IMR-90 (cell line): ENCODE data around the gene TACC2. TPM values are rescaled to one million over a fixed set of nuclear protein-coding genes. Genes with fewer than 3 reads are reported as not detected.

Source experiments
- ATAC-seq: fragments of 200-7000 bp; cut with Tn5 transposase; 2 replicates; pipeline ENCODE4 v1.9.1; 2020; ENCODE audit warnings: low read depth, mild to moderate bottlenecking, moderate library complexity
- BruUV-seq: library from RNA; stranded (reverse); fragments of 400-500 nt; replicated peaks from 2 replicates; lab custom pipeline; 2021; lab: Mats Ljungman, UMichigan
- CTCF ChIA-PET: fragments of 300-600 bp; formaldehyde crosslinking; extraction: SDS; loops from one replicate; lab custom pipeline; 2021; ENCODE audit warnings: antibody characterized with exemption; lab: Yijun Ruan, JAX
- POLR2A ChIA-PET: fragments of 300-600 bp; sonication (Branson Sonifier 250); formaldehyde crosslinking; loops from one replicate; lab custom pipeline; 2022; ENCODE audit warnings: antibody characterized with exemption; ENCODE audit not compliant: unreplicated experiment; lab: Charles Lee
- DNase-seq: peaks from one replicate; pipeline ENCODE4 v3.0.0; 2013
- H2AFZ ChIP-seq: replicated peaks from 2 replicates; pipeline ENCODE3; 2013; ENCODE audit warnings: low read length, mild to moderate bottlenecking; ENCODE audit not compliant: poor library complexity
- H2AK5ac ChIP-seq: 2 replicates; pipeline ENCODE4 v1.6.1; 2013; ENCODE audit warnings: low read depth, low read length, inconsistent platforms
- H2AK9ac ChIP-seq: replicated peaks from 2 replicates; pipeline ENCODE3; 2013; ENCODE audit warnings: mild to moderate bottlenecking, low read depth, low read length, moderate library complexity; ENCODE audit not compliant: poor library complexity
- H2BK120ac ChIP-seq: 2 replicates; pipeline ENCODE4 v1.6.1; 2013; ENCODE audit warnings: low read depth, low read length, inconsistent platforms
- H2BK15ac ChIP-seq: 3 replicates; pipeline ENCODE4 v1.6.1; 2013; ENCODE audit warnings: low read depth, low read length, inconsistent platforms
- H2BK20ac ChIP-seq: 2 replicates; pipeline ENCODE4 v1.6.1; 2013; ENCODE audit warnings: low read depth, mild to moderate bottlenecking, inconsistent platforms, low read length, moderate library complexity
- H2BK5ac ChIP-seq: 2 replicates; pipeline ENCODE4 v1.6.1; 2013; ENCODE audit warnings: mild to moderate bottlenecking, low read depth, low read length, inconsistent platforms; ENCODE audit not compliant: poor library complexity, severe bottlenecking
- H3K14ac ChIP-seq: replicated peaks from 2 replicates; pipeline ENCODE4 v1.6.1; 2013; ENCODE audit warnings: low read depth, low read length, inconsistent platforms
- H3K18ac ChIP-seq: 2 replicates; pipeline ENCODE4 v1.6.1; 2013; ENCODE audit warnings: low read depth, low read length, control low read depth
- H3K23ac ChIP-seq: 2 replicates; pipeline ENCODE4 v1.6.1; 2013; ENCODE audit warnings: low read depth, low read length, inconsistent platforms
- H3K27ac ChIP-seq: 2 replicates; pipeline ENCODE4 v1.5.1; 2013; ENCODE audit warnings: mild to moderate bottlenecking, control low read depth, low read length; ENCODE audit not compliant: insufficient read depth
- H3K27me3 ChIP-seq: 2 replicates; pipeline ENCODE4 v1.6.1; 2013; ENCODE audit warnings: low read length; ENCODE audit not compliant: control insufficient read depth, insufficient read depth
- H3K36me3 ChIP-seq: 2 replicates; pipeline ENCODE4 v1.6.1; 2013; ENCODE audit warnings: low read length, mixed read lengths; ENCODE audit not compliant: control insufficient read depth, insufficient read depth
- H3K4ac ChIP-seq: 2 replicates; pipeline ENCODE4 v1.6.1; 2013; ENCODE audit warnings: low read depth, low read length, inconsistent platforms
- H3K4me1 ChIP-seq: 2 replicates; pipeline ENCODE4 v1.6.1; 2013; ENCODE audit warnings: low read length, mixed read lengths; ENCODE audit not compliant: control insufficient read depth, insufficient read depth
- H3K4me2 ChIP-seq: 2 replicates; pipeline ENCODE4 v1.6.1; 2013; ENCODE audit warnings: low read depth, mild to moderate bottlenecking, control low read depth, low read length, moderate library complexity
- H3K4me3 ChIP-seq: 2 replicates; pipeline ENCODE4 v1.5.1; 2013; ENCODE audit warnings: low read depth, mild to moderate bottlenecking, control low read depth, low read length, moderate library complexity; ENCODE audit not compliant: insufficient read depth
- H3K56ac ChIP-seq: 2 replicates; pipeline ENCODE4 v1.6.1; 2013; ENCODE audit warnings: low read length, inconsistent platforms; ENCODE audit not compliant: insufficient read depth; ENCODE audit errors: extremely low read depth
- H3K79me1 ChIP-seq, 2 experiments: 2 replicates each; pipeline ENCODE4 v1.6.1; 2013; ENCODE audit warnings: low read length in 2 of 2, inconsistent platforms in 1 of 2, low read depth in 1 of 2
- H3K9ac ChIP-seq: 2 replicates; pipeline ENCODE4 v1.6.1; 2013; ENCODE audit warnings: low read depth, low read length, control low read depth
- H3K9me1 ChIP-seq: 2 replicates; pipeline ENCODE4 v1.6.1; 2013; ENCODE audit warnings: low read length, inconsistent platforms; ENCODE audit not compliant: insufficient read depth
- H3K9me3 ChIP-seq: 2 replicates; pipeline ENCODE4 v1.6.1; 2013; ENCODE audit warnings: low read length; ENCODE audit not compliant: control insufficient read depth, insufficient read depth
- H4K20me1 ChIP-seq: 2 replicates; pipeline ENCODE4 v1.6.1; 2013; ENCODE audit warnings: low read length, inconsistent platforms; ENCODE audit not compliant: insufficient read depth
- H4K5ac ChIP-seq: 2 replicates; pipeline ENCODE4 v1.6.1; 2013; ENCODE audit warnings: mild to moderate bottlenecking, low read depth, low read length, control low read depth
- H4K8ac ChIP-seq, 2 experiments: 2 replicates each; pipeline ENCODE4 v1.6.1; 2013; ENCODE audit warnings: low read depth in 2 of 2, low read length in 2 of 2, control low read depth in 1 of 2, inconsistent platforms in 1 of 2
- H4K91ac ChIP-seq: 2 replicates; pipeline ENCODE4 v1.6.1; 2013; ENCODE audit warnings: low read depth, low read length, inconsistent platforms; ENCODE audit not compliant: insufficient read depth
- BHLHE40 ChIP-seq: fragments of 150-350 bp; IDR thresholded peaks from 2 replicates; pipeline ENCODE4 v1.6.1; 2016; ENCODE audit warnings: mild to moderate bottlenecking, low read depth, low read length
- CEBPB ChIP-seq: IDR thresholded peaks from 2 replicates; pipeline ENCODE4 v1.6.1; 2012; ENCODE audit warnings: low read depth, low read length, improper control_type of control experiment
- CHD1 ChIP-seq: IDR thresholded peaks from 2 replicates; pipeline ENCODE4 v1.6.1; 2012; ENCODE audit warnings: low read depth, low read length, improper control_type of control experiment
- CTCF ChIP-seq: conservative IDR thresholded peaks from 2 replicates; pipeline ENCODE4 v1.5.1; 2012; ENCODE audit warnings: mild to moderate bottlenecking, low read depth, low read length, improper control_type of control experiment
- FOS ChIP-seq: fragments of 150-350 bp; IDR thresholded peaks from 2 replicates; pipeline ENCODE4 v1.6.1; 2016; ENCODE audit warnings: low read depth, low read length
- MAFK ChIP-seq: IDR thresholded peaks from 2 replicates; pipeline ENCODE4 v1.6.1; 2012; ENCODE audit warnings: low read depth, low read length, improper control_type of control experiment
- MAZ ChIP-seq: IDR thresholded peaks from 2 replicates; pipeline ENCODE4 v1.6.1; 2012; ENCODE audit warnings: low read depth, mild to moderate bottlenecking, low read length, improper control_type of control experiment, moderate library complexity, borderline replicate concordance
- MXI1 ChIP-seq: IDR thresholded peaks from 2 replicates; pipeline ENCODE4 v1.6.1; 2012; ENCODE audit warnings: low read depth, mild to moderate bottlenecking, low read length, moderate library complexity, borderline replicate concordance
- NFE2L2 ChIP-seq: fragments of 150-350 bp; IDR thresholded peaks from 2 replicates; pipeline ENCODE4 v1.6.1; 2016; ENCODE audit warnings: low read depth, mild to moderate bottlenecking, low read length
- POLR2A ChIP-seq: IDR thresholded peaks from 2 replicates; pipeline ENCODE4 v1.6.1; 2012; ENCODE audit warnings: mild to moderate bottlenecking, low read depth, low read length
- RAD21 ChIP-seq: IDR thresholded peaks from 2 replicates; pipeline ENCODE4 v1.6.1; 2012; ENCODE audit warnings: low read length, improper control_type of control experiment
- RCOR1 ChIP-seq: IDR thresholded peaks from 2 replicates; pipeline ENCODE4 v1.6.1; 2012; ENCODE audit warnings: mild to moderate bottlenecking, low read length, improper control_type of control experiment; ENCODE audit not compliant: insufficient replicate concordance
- RFX5 ChIP-seq: IDR thresholded peaks from 2 replicates; pipeline ENCODE4 v1.8.0; 2012; ENCODE audit warnings: low read depth, mild to moderate bottlenecking, low read length, moderate library complexity
- SMC3 ChIP-seq: fragments of 150-350 bp; IDR thresholded peaks from 2 replicates; pipeline ENCODE4 v1.6.1; 2016; ENCODE audit warnings: low read depth, mild to moderate bottlenecking, antibody characterized with exemption, low read length, moderate library complexity
- USF2 ChIP-seq: fragments of 150-350 bp; IDR thresholded peaks from 2 replicates; pipeline ENCODE4 v1.6.1; 2017; ENCODE audit warnings: mild to moderate bottlenecking, antibody characterized with exemption, low read length, low read depth
- WGBS, 2 experiments: methylation state at CpG; one replicate each; pipeline versions ENCODE4 v1.1.5 to v1.1.7; 2013; ENCODE audit warnings: missing lambda C conversion rate in 2 of 2; ENCODE audit not compliant: insufficient read length in 1 of 2; ENCODE audit errors: extremely low coverage in 2 of 2; 5-methylcytosine and 5-hydroxymethylcytosine counted together
- dilution Hi-C: fragments of 300-500 bp; cut with HindIII; formaldehyde crosslinking; loops from one replicate; pipeline ENCODE4 v1.14.3; 2018; ENCODE audit warnings: low sequenced_read_pairs; ENCODE audit not compliant: unreplicated experiment
- in situ Hi-C: fragments of 300-500 bp; cut with MboI; formaldehyde crosslinking; loops from 3 replicates; pipeline ENCODE4 v1.14.3; 2019; ENCODE audit warnings: low sequenced_read_pairs, inconsistent platforms, mixed read lengths
- intact Hi-C: fragments of 100-400 bp; cut with micrococcal nuclease; formaldehyde crosslinking; loops from 2 replicates; pipeline ENCODE4 v1.10.0; 2022
- polyA plus RNA-seq, 3 experiments: library from polyadenylated mRNA; depleted of rRNA; stranded (reverse); fragments of >200 nt; gene quantifications; 2 replicates each; pipeline ENCODE4 v1.2.3, GENCODE V29; 2012; ENCODE audit warnings: low replicate concordance in 1 of 3
- total RNA-seq: library from RNA; depleted of rRNA; stranded (reverse); fragments of >200 nt; gene quantifications from 2 replicates; pipeline ENCODE4 v1.2.3, GENCODE V29; 2012
- TF ChIP-seq, protein P1 (sequence below): fragments of 150-350 bp; IDR thresholded peaks from 2 replicates; pipeline ENCODE4 v1.6.1; 2016; ENCODE audit warnings: low read depth, mild to moderate bottlenecking, low read length, moderate library complexity, borderline replicate concordance

TACC2 gene
- total and polyA plus RNA-seq, 2 of the 4 experiments (the other 2 are of a cell fraction): 2.9 to 15.4 TPM

DNA sequence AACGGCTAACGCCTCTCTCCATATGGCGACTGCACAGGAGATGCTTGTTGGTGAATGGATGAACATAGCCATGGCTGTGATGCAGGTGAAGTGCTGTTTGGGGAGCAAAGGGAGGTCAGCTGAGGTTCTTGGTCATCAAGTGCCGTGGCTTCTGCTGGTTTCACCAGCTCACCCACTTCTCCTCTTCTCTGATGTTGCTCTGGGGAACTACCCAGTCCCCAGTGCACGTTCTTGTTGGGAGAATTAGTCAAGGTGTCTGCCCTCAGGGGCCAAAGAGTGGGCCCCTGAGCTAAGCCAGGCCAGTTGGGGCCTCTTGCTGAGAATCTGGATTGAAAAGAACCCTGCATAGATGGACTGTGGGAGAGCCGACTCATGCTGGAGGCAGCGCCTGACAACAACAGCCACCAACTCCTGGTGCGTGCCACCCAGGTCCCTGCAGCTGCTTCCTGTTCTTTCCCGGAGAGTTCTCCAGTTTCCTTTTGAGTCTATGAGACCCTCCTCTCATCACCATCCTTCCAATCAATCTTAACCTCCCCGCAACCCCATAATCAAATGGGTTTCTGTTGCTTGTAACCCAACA, 285.1 kb downstream of the TACC2 start:
- ATAC-seq (no peak), DNase-seq (no peak)
- no peak overlapping the region for H3K23ac ChIP-seq
- H3K27me3 ChIP-seq: no peaks in the 10 kb centered on the region
- H3K4me3 ChIP-seq: no peak overlapping the region
- H3K27ac ChIP-seq: no peak overlapping the region
- CTCF ChIA-PET: interaction anchor here (1.0 kb wide), 1 partner anchor 10 kb away, joined by 3 read pairs; no protein-coding TSS in a partner anchor
- H2BK120ac ChIP-seq: no peak overlapping the region
- intact Hi-C loops (no loop called here), dilution Hi-C loops (no loop called here), in situ Hi-C loops (no loop called here)
- H4K8ac ChIP-seq: no peak overlapping the region
- no peak overlapping the region for H3K4me2 ChIP-seq
- H3K79me1 ChIP-seq: no peaks in the 10 kb centered on the region
- H2BK5ac ChIP-seq: no peak overlapping the region
- H3K9me3 ChIP-seq: no peaks in the 10 kb centered on the region
- no peak overlapping the region for H4K91ac ChIP-seq
- H2AK9ac ChIP-seq: no peak overlapping the region
- peaks cover 4% of the 10 kb centered on the region; the same call in 1 of the 2 replicates for H3K9me1 ChIP-seq
- H3K56ac ChIP-seq: no peak overlapping the region
- POLR2A ChIA-PET: no interaction called here
- TF ChIP-seq BHLHE40: no peak
- TF ChIP-seq SMC3: no peak
- TF ChIP-seq RFX5: no peak
- TF ChIP-seq RCOR1: no peak
- TF ChIP-seq MAZ: no peak
- TF ChIP-seq CTCF: no peak
- TF ChIP-seq, protein P1, sequence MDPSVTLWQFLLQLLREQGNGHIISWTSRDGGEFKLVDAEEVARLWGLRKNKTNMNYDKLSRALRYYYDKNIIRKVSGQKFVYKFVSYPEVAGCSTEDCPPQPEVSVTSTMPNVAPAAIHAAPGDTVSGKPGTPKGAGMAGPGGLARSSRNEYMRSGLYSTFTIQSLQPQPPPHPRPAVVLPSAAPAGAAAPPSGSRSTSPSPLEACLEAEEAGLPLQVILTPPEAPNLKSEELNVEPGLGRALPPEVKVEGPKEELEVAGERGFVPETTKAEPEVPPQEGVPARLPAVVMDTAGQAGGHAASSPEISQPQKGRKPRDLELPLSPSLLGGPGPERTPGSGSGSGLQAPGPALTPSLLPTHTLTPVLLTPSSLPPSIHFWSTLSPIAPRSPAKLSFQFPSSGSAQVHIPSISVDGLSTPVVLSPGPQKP: no peak
- no peak for TF ChIP-seq RAD21
- no peak for TF ChIP-seq POLR2A
- no peak for TF ChIP-seq MXI1
- no peak for TF ChIP-seq FOS
- no peak for TF ChIP-seq USF2
- TF ChIP-seq MAFK: no peak
- no peak for TF ChIP-seq CEBPB
- no peak for TF ChIP-seq NFE2L2
- TF ChIP-seq CHD1: no peak
- no peak overlapping the region for H2AK5ac ChIP-seq
- no peak overlapping the region; the same call in 1 of the 2 replicates for H3K14ac ChIP-seq
- H2AFZ ChIP-seq: no peak overlapping the region
- H2BK15ac ChIP-seq: no peak overlapping the region
- H3K4me1 ChIP-seq: 0 out of 2 replicates have a peak, but pooled peaks cover 1% of the 10 kb centered on the region
- no peak overlapping the region for H3K18ac ChIP-seq
- no peaks in the 10 kb centered on the region for H4K20me1 ChIP-seq
- no peaks in the 10 kb centered on the region for H3K36me3 ChIP-seq
- no peak overlapping the region for H2BK20ac ChIP-seq
- no peak overlapping the region for H3K9ac ChIP-seq
- H3K4ac ChIP-seq: no peak overlapping the region
- WGBS, 2 experiments: 84% methylated on average over 5 of the region's 10 CpGs; no CpG with 5 or more reads in 1 of the 2 experiments
- no TSS peak for BruUV-seq
- H4K5ac ChIP-seq: no peak overlapping the region
